GM23338 (cell line): ENCODE data around the gene PEX10. TPM values are rescaled to one million over a fixed set of nuclear protein-coding genes. Genes with fewer than 3 reads are reported as not detected.

Experiments
- ATAC-seq: fragments of 200-7000 bp; cut with Tn5 transposase; 3 replicates; pipeline ENCODE4 v1.9.1; 2020
- DNase-seq: peaks from one replicate; pipeline ENCODE4 v3.0.0-alpha.2; 2015; ENCODE audit warnings: low spot score
- H2AFZ ChIP-seq: fragments of 200-600 bp; sonication (generic); 2 replicates; pipeline ENCODE4 v1.8.0; 2016; ENCODE audit warnings: antibody characterized with exemption, mild to moderate bottlenecking, moderate library complexity
- H3F3A ChIP-seq: fragments of 200-600 bp; sonication (generic); replicated peaks from 2 replicates; pipeline ENCODE4 v1.8.0; 2017; ENCODE audit warnings: antibody characterized with exemption, mixed run types, low read depth
- H3K27ac ChIP-seq: fragments of 200-600 bp; sonication (generic); 2 replicates; pipeline ENCODE4 v1.6.1; 2016; ENCODE audit warnings: low read depth
- H3K27me3 ChIP-seq: fragments of 200-600 bp; sonication (generic); 2 replicates; pipeline ENCODE4 v1.8.0; 2016; ENCODE audit warnings: mild to moderate bottlenecking, mixed run types, moderate library complexity; ENCODE audit not compliant: insufficient read depth
- H3K36me3 ChIP-seq: fragments of 200-600 bp; sonication (generic); 2 replicates; pipeline ENCODE4 v1.8.0; 2016; ENCODE audit warnings: mild to moderate bottlenecking; ENCODE audit not compliant: insufficient read depth
- H3K4me1 ChIP-seq: fragments of 200-600 bp; sonication (generic); 2 replicates; pipeline ENCODE4 v1.8.0; 2016; ENCODE audit warnings: mild to moderate bottlenecking, moderate library complexity; ENCODE audit not compliant: insufficient read depth
- H3K4me2 ChIP-seq: fragments of 200-600 bp; sonication (generic); 2 replicates; pipeline ENCODE4 v1.7.1; 2017; ENCODE audit warnings: mixed run types
- H3K4me3 ChIP-seq: fragments of 200-600 bp; sonication (generic); 2 replicates; pipeline ENCODE4 v1.6.1; 2016; ENCODE audit warnings: mixed run types
- H3K79me2 ChIP-seq: fragments of 200-600 bp; sonication (generic); replicated peaks from 2 replicates; pipeline ENCODE4 v1.8.0; 2017; ENCODE audit warnings: mild to moderate bottlenecking; ENCODE audit not compliant: insufficient read depth
- H3K9me2 ChIP-seq: fragments of 200-600 bp; sonication (generic); 2 replicates; pipeline ENCODE4 v1.8.0; 2017; ENCODE audit not compliant: insufficient read depth
- H4K20me1 ChIP-seq: fragments of 200-600 bp; sonication (generic); replicated peaks from 2 replicates; pipeline ENCODE4 v1.8.0; 2017; ENCODE audit warnings: mild to moderate bottlenecking; ENCODE audit not compliant: insufficient read depth
- H3K27ac Mint-ChIP-seq: 2 replicates; pipeline ENCODE4 v1.8.0; 2020; ENCODE audit warnings: inconsistent platforms, mild to moderate bottlenecking, moderate library complexity, mixed read lengths
- H3K27me3 Mint-ChIP-seq: 3 replicates; pipeline ENCODE4 v1.8.0; 2022; ENCODE audit warnings: low read depth, mild to moderate bottlenecking, moderate library complexity, mixed read lengths, inconsistent platforms; ENCODE audit not compliant: insufficient read depth, poor library complexity
- H3K36me3 Mint-ChIP-seq: 3 replicates; pipeline ENCODE4 v1.8.0; 2021; ENCODE audit warnings: low read depth, mild to moderate bottlenecking, inconsistent platforms, moderate library complexity, mixed read lengths
- H3K4me1 Mint-ChIP-seq: 3 replicates; pipeline ENCODE4 v1.8.0; 2020; ENCODE audit warnings: mild to moderate bottlenecking, inconsistent platforms, mixed read lengths
- H3K4me3 Mint-ChIP-seq: 3 replicates; pipeline ENCODE4 v1.8.0; 2021; ENCODE audit warnings: moderate library complexity, mild to moderate bottlenecking, inconsistent platforms, mixed read lengths
- H3K9me3 Mint-ChIP-seq: 3 replicates; pipeline ENCODE4 v1.8.0; 2020; ENCODE audit warnings: moderate library complexity, mild to moderate bottlenecking, inconsistent platforms, mixed read lengths
- CREB1 ChIP-seq: fragments of 250-450 bp; sonication (Bioruptor Pico); IDR thresholded peaks from 2 replicates; pipeline ENCODE4 v1.5.0; 2020; ENCODE audit warnings: low read depth, mild to moderate bottlenecking, moderate library complexity
- CTCF ChIP-seq, 2 experiments: fragments of 200-600 bp in 1 of 2; sonication (generic) in 1 of 2; conservative IDR thresholded peaks; 2 replicates each; pipeline versions ENCODE4 v1.5.1 to v1.6.1; 2016 to 2017; ENCODE audit warnings: antibody characterized with exemption in 2 of 2, low read depth in 2 of 2, mild to moderate bottlenecking in 2 of 2, moderate library complexity in 1 of 2
- ETS1 ChIP-seq: IDR thresholded peaks from 2 replicates; pipeline ENCODE4 v1.6.1; 2016; ENCODE audit warnings: antibody characterized with exemption
- EZH2 ChIP-seq: fragments of 200-600 bp; sonication (generic); IDR thresholded peaks from one replicate; pipeline ENCODE4 v1.8.0; 2017; ENCODE audit warnings: antibody characterized with exemption, mild to moderate bottlenecking, low read depth; ENCODE audit not compliant: unreplicated experiment
- EZH2phosphoT487 ChIP-seq: fragments of 200-600 bp; sonication (generic); IDR thresholded peaks from one replicate; pipeline ENCODE4 v1.8.1; 2018; ENCODE audit warnings: antibody characterized with exemption; ENCODE audit not compliant: unreplicated experiment
- JUNB ChIP-seq: IDR thresholded peaks from one replicate; pipeline ENCODE4 v1.6.1; 2016; ENCODE audit warnings: antibody characterized with exemption; ENCODE audit not compliant: unreplicated experiment
- NANOG ChIP-seq: IDR thresholded peaks from 2 replicates; pipeline ENCODE4 v1.6.1; 2016; ENCODE audit warnings: antibody characterized with exemption, borderline replicate concordance
- POLR2AphosphoS5 ChIP-seq: IDR thresholded peaks from 2 replicates; pipeline ENCODE4 v1.6.1; 2016; ENCODE audit warnings: antibody characterized with exemption, low read depth
- REST ChIP-seq: IDR thresholded peaks from one replicate; pipeline ENCODE4 v1.6.1; 2018; ENCODE audit warnings: antibody characterized with exemption; ENCODE audit not compliant: unreplicated experiment
- STAT1 ChIP-seq: IDR thresholded peaks from one replicate; pipeline ENCODE4 v1.6.1; 2016; ENCODE audit warnings: antibody characterized with exemption; ENCODE audit not compliant: unreplicated experiment
- ZNF331 ChIP-seq: fragments of 250-450 bp; sonication (Bioruptor Pico); IDR thresholded peaks from 2 replicates; pipeline ENCODE4 v1.5.0; 2020; ENCODE audit warnings: low read depth, mild to moderate bottlenecking, moderate library complexity
- ZNF462 ChIP-seq: fragments of 250-450 bp; sonication (Bioruptor Pico); IDR thresholded peaks from 2 replicates; pipeline ENCODE4 v1.5.0; 2020; ENCODE audit warnings: mild to moderate bottlenecking, moderate library complexity
- polyA plus RNA-seq: library from polyadenylated mRNA; unstranded; fragments of >200 nt; fragmentation: Nextera tagmentation; extraction: Ambion mirVana; gene quantifications from 2 replicates; pipeline ENCODE4 v1.2.1, GENCODE V29; 2016
- total RNA-seq: library from RNA; depleted of rRNA; stranded (reverse); fragments of >200 nt; shearing (Covaris generic); gene quantifications from 2 replicates; pipeline ENCODE4 v1.2.3, GENCODE V29; 2014

The PEX10 gene
- total and polyA plus RNA-seq, 2 experiments from 2014 or later = 15.0 to 53.9 TPM

- no peak for TF ChIP-seq REST
- TF ChIP-seq STAT1 = no peak
Measured at GRCh38 chr1:2446394-2446793, 34.0 kb upstream of the PEX10 start (continued).

GRCh38 chr1:2445823-2446215 lies 33.5 kb upstream of the PEX10 start:
- H3K27me3 Mint-ChIP-seq = peaks cover 9% of the 10 kb centered on the region
- Histone ChIP-seq H3K4me2 (no peak overlapping the region), H2AFZ (no peak overlapping the region), H3K4me1 (no peaks in the 10 kb centered on the region), H3K79me2 (no peaks in the 10 kb centered on the region), H4K20me1 (no peaks in the 10 kb centered on the region), H3F3A (no peaks in the 10 kb centered on the region), H3K27me3 (peaks cover 19% of the 10 kb centered on the region), H3K4me3 (no peak overlapping the region), H3K27ac (no peak overlapping the region), H3K36me3 (no peaks in the 10 kb centered on the region), H3K9me2 (no peaks in the 10 kb centered on the region)
- H3K4me1 Mint-ChIP-seq = peaks cover 14% of the 10 kb centered on the region
- H3K9me3 Mint-ChIP-seq = no peaks in the 10 kb centered on the region
- no peaks in the 10 kb centered on the region for H3K36me3 Mint-ChIP-seq
- ATAC-seq (no peak), DNase-seq (no peak)
- H3K27ac Mint-ChIP-seq = no peak overlapping the region
- no peak overlapping the region for H3K4me3 Mint-ChIP-seq
- TF ChIP-seq CTCF (conservative IDR thresholded peaks at IDR 0.05; ENCODE audit: low read depth in 2 of 2) (no peak), EZH2 (no peak), CREB1 (CRISPR knock-in tag) (no peak), POLR2AphosphoS5 (no peak), NANOG (no peak), ZNF331 (CRISPR knock-in tag) (no peak), STAT1 (no peak), ETS1 (no peak), EZH2phosphoT487 (no peak), JUNB (no peak), ZNF462 (CRISPR knock-in tag) (no peak)
